HEK293T (cell line): ENCODE results near the gene LRRC56.

ENCODE experiments used
- ELF4 ChIP-seq: fragments of 450-650 bp; IDR thresholded peaks from 2 replicates; pipeline ENCODE4 v1.6.1; 2017; ENCODE audit warnings: antibody characterized with exemption
- FOXA1 ChIP-seq: fragments of 450-650 bp; IDR thresholded peaks from 2 replicates; pipeline ENCODE4 v1.6.1; 2016; ENCODE audit warnings: mild to moderate bottlenecking
- FOXM1 ChIP-seq: fragments of 450-650 bp; IDR thresholded peaks from 2 replicates; pipeline ENCODE4 v1.6.1; 2017; ENCODE audit warnings: mild to moderate bottlenecking, borderline replicate concordance
- NFRKB ChIP-seq: fragments of 450-650 bp; IDR thresholded peaks from 2 replicates; pipeline ENCODE4 v1.6.1; 2016; ENCODE audit warnings: mild to moderate bottlenecking, moderate library complexity
- SP1 ChIP-seq: fragments of 450-650 bp; IDR thresholded peaks from 2 replicates; pipeline ENCODE4 v1.6.1; 2017
- SUZ12 ChIP-seq: fragments of 450-650 bp; IDR thresholded peaks from 2 replicates; pipeline ENCODE4 v1.6.1; 2016; ENCODE audit warnings: mild to moderate bottlenecking

GRCh38 chr11:596374-596773 is 59.0 kb downstream of the LRRC56 start:
- TF ChIP-seq SUZ12 (no peak), ELF4 (no peak), SP1 (no peak), FOXA1 (no peak), FOXM1 (no peak), NFRKB (no peak)
